BJ (cell line): ENCODE measurements around the gene ACBD4. TPM values are rescaled to one million over a fixed set of nuclear protein-coding genes. Genes with fewer than 3 reads are reported as not detected.

ENCODE experiments used
- CTCF ChIA-PET: fragments of 350-600 bp; formaldehyde crosslinking; extraction: SDS; loops from one replicate; lab custom pipeline; 2021; ENCODE audit warnings: antibody characterized with exemption, inconsistent platforms; lab: Yijun Ruan, JAX
- POLR2A ChIA-PET: fragments of 300-600 bp; sonication (Branson Sonifier 250); formaldehyde crosslinking; extraction: SDS; loops from one replicate; lab custom pipeline; 2021; ENCODE audit warnings: antibody characterized with exemption; lab: Charles Lee
- DNase-seq: peaks from one replicate; pipeline ENCODE4 v3.0.0-alpha.2; 2011; ENCODE audit warnings: low read depth
- H3K27me3 ChIP-seq: 2 replicates; pipeline ENCODE4 v1.6.0; 2011; ENCODE audit warnings: low read length; ENCODE audit not compliant: control insufficient read depth, insufficient read depth
- H3K36me3 ChIP-seq: 2 replicates; pipeline ENCODE4 v1.5.1; 2011; ENCODE audit warnings: low read length; ENCODE audit not compliant: control insufficient read depth, insufficient read depth
- H3K4me3 ChIP-seq: 2 replicates; pipeline ENCODE4 v1.5.1; 2011; ENCODE audit warnings: low read depth, mild to moderate bottlenecking, control low read depth, low read length
- CTCF ChIP-seq: IDR thresholded peaks from 2 replicates; pipeline ENCODE4 v1.5.1; 2011; ENCODE audit warnings: low read depth, mild to moderate bottlenecking, control low read depth, inconsistent platforms, low read length, moderate library complexity; ENCODE audit not compliant: insufficient read depth
- polyA plus RNA-seq: library from polyadenylated mRNA; depleted of rRNA; stranded (reverse); fragments of >200 nt; gene quantifications from 2 replicates; pipeline ENCODE4 v1.2.3, GENCODE V29; 2011

Gene ACBD4
- polyA plus RNA-seq, 1 experiment: 7.3 TPM

DNA sequence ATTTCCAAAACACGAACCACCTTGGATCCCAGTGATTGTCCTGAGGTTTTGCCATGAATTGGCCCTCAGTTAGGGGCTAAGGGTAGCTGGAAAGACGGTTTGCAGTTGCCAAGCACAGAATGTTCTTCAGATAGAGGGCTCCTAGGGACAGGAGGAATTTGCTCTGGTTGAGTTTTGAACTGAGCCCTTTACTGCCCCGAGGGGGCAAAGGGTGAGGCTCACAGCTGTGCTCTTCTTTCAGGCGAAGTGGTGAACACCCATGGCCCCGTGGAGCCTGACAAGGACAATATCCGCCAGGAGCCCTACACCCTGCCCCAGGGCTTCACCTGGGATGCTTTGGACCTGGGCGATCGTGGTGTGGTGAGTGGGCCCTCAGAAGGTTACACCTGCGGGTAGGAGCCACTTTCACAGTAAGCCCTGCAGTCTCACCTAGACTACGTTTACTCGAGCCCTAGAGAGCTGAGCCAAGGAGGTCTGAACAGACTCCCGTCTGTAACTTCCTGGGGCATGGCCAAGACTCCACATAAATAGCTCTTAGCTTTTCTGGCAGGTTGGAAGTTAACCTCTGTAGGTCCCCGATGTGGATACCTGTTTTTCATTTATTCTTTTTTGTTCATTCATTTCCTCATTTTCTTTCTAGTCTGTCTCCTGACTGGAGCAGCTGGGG, 41.9 kb upstream of the ACBD4 start:
- CTCF ChIA-PET: interaction anchor here (1.2 to 9.5 kb wide), 4 partner anchors 25 to 174 kb away, joined by 3 to 95 read pairs (median 4); partner anchors contain the start of genes ACBD4 and PLCD3
- POLR2A ChIA-PET: no interaction called here
- H3K36me3 ChIP-seq: peaks cover 22% of the 10 kb centered on the region
- no peaks in the 10 kb centered on the region for H3K27me3 ChIP-seq
- no peak for DNase-seq
- TF ChIP-seq CTCF: no peak
- H3K4me3 ChIP-seq: no peak overlapping the region

GRCh38 chr17:45096141-45096540, 39.3 kb upstream of the ACBD4 start:
- TF ChIP-seq CTCF: peak; percentile 76
- ChIA-PET CTCF (interaction anchor here (1.0 to 9.5 kb wide), 16 partner anchors 9 to 175 kb away, joined by 3 to 95 read pairs (median 6); partner anchors contain the start of genes ACBD4 and PLCD3), POLR2A (no interaction called here)
- Histone ChIP-seq H3K27me3 (no peaks in the 10 kb centered on the region), H3K4me3 (no peak overlapping the region), H3K36me3 (peaks cover 27% of the 10 kb centered on the region)
- DNase-seq: no peak

DNA sequence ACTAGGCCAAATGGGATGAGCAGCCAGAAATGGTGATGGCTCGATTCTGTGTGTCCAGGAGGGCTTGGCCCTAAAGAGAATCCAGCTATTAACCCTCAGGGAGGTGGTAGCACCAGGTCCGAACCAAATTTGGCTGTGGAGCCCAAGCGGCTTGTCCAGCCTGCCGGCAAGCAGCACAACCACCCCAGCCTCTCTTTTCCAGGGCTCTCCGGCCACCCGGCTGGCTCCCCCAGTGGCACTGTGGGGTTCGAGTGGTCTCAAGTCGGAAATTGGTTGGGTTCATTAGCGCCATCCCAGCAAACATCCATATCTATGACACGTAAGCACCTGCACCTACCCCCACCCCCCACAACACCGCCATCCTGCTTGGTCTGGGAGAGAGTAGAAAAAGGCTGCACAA, 38.6 kb upstream of the ACBD4 start:
- POLR2A ChIA-PET: interaction anchor here (0.7 kb wide), 1 partner anchor 192 kb away, joined by 3 read pairs; no protein-coding TSS in a partner anchor
- H3K36me3 ChIP-seq: peaks cover 28% of the 10 kb centered on the region
- no peak overlapping the region for H3K4me3 ChIP-seq
- no peak for DNase-seq
- CTCF ChIA-PET: interaction anchor here (1.0 to 9.5 kb wide), 12 partner anchors 8 to 176 kb away, joined by 3 to 95 read pairs (median 6); partner anchors contain the start of genes ACBD4 and PLCD3
- TF ChIP-seq CTCF: no peak
- no peaks in the 10 kb centered on the region for H3K27me3 ChIP-seq

DNA sequence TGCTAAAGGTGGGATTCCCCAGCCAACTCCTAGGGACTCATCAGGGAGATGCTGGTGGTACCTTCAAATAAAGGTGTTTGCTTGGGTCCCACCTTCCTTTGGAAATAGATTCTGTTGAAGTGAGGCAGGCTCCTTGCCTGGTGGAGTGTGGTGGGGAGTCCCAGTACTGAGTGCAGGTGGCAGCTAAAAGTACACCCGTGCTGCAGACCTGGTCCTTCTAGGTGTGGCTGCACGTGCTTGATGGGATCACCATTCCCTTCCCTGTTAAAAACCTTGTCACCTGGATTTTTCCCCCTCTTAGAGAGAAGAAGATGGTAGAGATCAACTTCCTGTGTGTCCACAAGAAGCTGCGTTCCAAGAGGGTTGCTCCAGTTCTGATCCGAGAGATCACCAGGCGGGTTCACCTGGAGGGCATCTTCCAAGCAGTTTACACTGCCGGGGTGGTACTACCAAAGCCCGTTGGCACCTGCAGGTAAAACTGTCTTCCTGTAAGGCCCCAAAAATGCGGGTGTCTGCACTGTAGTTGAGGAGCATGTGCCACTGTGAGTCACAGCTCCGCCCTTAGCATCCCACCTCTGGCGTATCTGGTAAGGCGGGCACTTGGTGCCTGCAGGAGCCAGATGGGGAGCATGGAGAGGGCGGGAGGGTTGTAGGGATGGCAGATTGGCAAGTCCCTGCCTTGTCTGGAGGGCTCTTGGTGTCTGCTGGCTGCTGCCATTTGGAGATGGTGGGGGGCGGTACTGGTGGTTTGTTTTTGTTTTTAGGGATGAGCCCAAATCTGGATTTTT, 37.2 kb upstream of the ACBD4 start:
- Histone ChIP-seq H3K4me3 (no peak overlapping the region), H3K36me3 (peaks cover 37% of the 10 kb centered on the region), H3K27me3 (no peaks in the 10 kb centered on the region)
- DNase-seq: no peak
- ChIA-PET CTCF (interaction anchor here (0.6 to 9.5 kb wide), 32 partner anchors 10 to 233 kb away, joined by 3 to 95 read pairs (median 4); partner anchors contain the start of genes ACBD4, NMT1 and PLCD3), POLR2A (no interaction called here)
- TF ChIP-seq CTCF: no peak
